Astrocyte (in vitro differentiated cells and primary cell): ENCODE data around the gene FOXK2. TPM values are rescaled to one million over a fixed set of nuclear protein-coding genes. Genes with fewer than 3 reads are reported as not detected.
A peak's percentile ranks its signal among the peaks of the same experiment; 100 is the strongest.
"Not testable (repeated sequence)": the region's sequence is repeated elsewhere in the genome, so short reads cannot be mapped to it uniquely, and the experiment has no call there.

Experiments used
- DNase-seq: peaks from one replicate; pipeline ENCODE4 v3.0.0-alpha.2; 2010; ENCODE audit warnings: low read depth
- FAIRE-seq: peaks from 2 replicates; lab custom pipeline; 2011; peaks lifted over from hg19 to GRCh38; lab: Jason Lieb, UNC
- H2AFZ ChIP-seq: 2 replicates; pipeline ENCODE4 v1.6.0; 2012; ENCODE audit warnings: low read depth, low read length, inconsistent platforms
- H3K27ac ChIP-seq: 2 replicates; pipeline ENCODE4 v1.5.1; 2011; ENCODE audit warnings: low read depth, low read length, inconsistent platforms
- H3K27me3 ChIP-seq: 2 replicates; pipeline ENCODE4 v1.6.0; 2011; ENCODE audit warnings: low read length, inconsistent platforms; ENCODE audit not compliant: insufficient read depth
- H3K36me3 ChIP-seq: 2 replicates; pipeline ENCODE4 v1.5.1; 2011; ENCODE audit warnings: low read length, inconsistent platforms; ENCODE audit not compliant: insufficient read depth
- H3K4me1 ChIP-seq: 2 replicates; pipeline ENCODE4 v1.5.1; 2011; ENCODE audit warnings: low read length, inconsistent platforms; ENCODE audit not compliant: insufficient read depth
- H3K4me2 ChIP-seq: 2 replicates; pipeline ENCODE4 v1.6.0; 2012; ENCODE audit warnings: low read length, inconsistent platforms
- H3K4me3 ChIP-seq: 2 replicates; pipeline ENCODE4 v1.5.1; 2011; ENCODE audit warnings: low read depth, mild to moderate bottlenecking, low read length, inconsistent platforms; ENCODE audit not compliant: insufficient read depth
- H3K79me2 ChIP-seq: 2 replicates; pipeline ENCODE4 v1.6.0; 2012; ENCODE audit warnings: mild to moderate bottlenecking, low read length, inconsistent platforms; ENCODE audit not compliant: insufficient read depth
- H3K9ac ChIP-seq: 2 replicates; pipeline ENCODE4 v1.6.0; 2012; ENCODE audit warnings: mild to moderate bottlenecking, low read length, inconsistent platforms
- H3K9me3 ChIP-seq: 2 replicates; pipeline ENCODE4 v1.5.1; 2012; ENCODE audit warnings: low read depth, mild to moderate bottlenecking, low read length, inconsistent platforms; ENCODE audit not compliant: insufficient read depth
- H4K20me1 ChIP-seq: 2 replicates; pipeline ENCODE4 v1.6.0; 2012; ENCODE audit warnings: low read length, inconsistent platforms; ENCODE audit not compliant: insufficient read depth
- H3K27ac Mint-ChIP-seq: one replicate; pipeline ENCODE4 v1.8.0; 2021; ENCODE audit warnings: mild to moderate bottlenecking, mixed read lengths; ENCODE audit not compliant: unreplicated experiment
- H3K27me3 Mint-ChIP-seq: one replicate; pipeline ENCODE4 v1.8.0; 2021; ENCODE audit warnings: low read depth, mixed read lengths; ENCODE audit not compliant: unreplicated experiment
- H3K36me3 Mint-ChIP-seq: one replicate; pipeline ENCODE4 v1.8.0; 2021; ENCODE audit warnings: low read depth, mixed read lengths; ENCODE audit not compliant: unreplicated experiment
- H3K4me1 Mint-ChIP-seq: one replicate; pipeline ENCODE4 v1.8.0; 2021; ENCODE audit warnings: low read depth, mixed read lengths; ENCODE audit not compliant: unreplicated experiment
- H3K4me3 Mint-ChIP-seq: one replicate; pipeline ENCODE4 v1.8.0; 2021; ENCODE audit warnings: mild to moderate bottlenecking, moderate library complexity, mixed read lengths; ENCODE audit not compliant: unreplicated experiment
- H3K9me3 Mint-ChIP-seq: one replicate; pipeline ENCODE4 v1.8.0; 2021; ENCODE audit warnings: mild to moderate bottlenecking, mixed read lengths; ENCODE audit not compliant: unreplicated experiment
- CTCF ChIP-seq: IDR thresholded peaks from 2 replicates; pipeline ENCODE4 v1.5.1; 2011; ENCODE audit warnings: low read depth, mild to moderate bottlenecking, inconsistent platforms, low read length, moderate library complexity; ENCODE audit not compliant: insufficient read depth
- EZH2 ChIP-seq: IDR thresholded peaks from 2 replicates; pipeline ENCODE4 v1.6.1; 2012; ENCODE audit warnings: mild to moderate bottlenecking, low read length, inconsistent platforms; ENCODE audit not compliant: insufficient read depth
- total RNA-seq: library from RNA; stranded (reverse); gene quantifications from 2 replicates; pipeline ENCODE4 v1.2.1, GENCODE V29; 2021

Gene FOXK2
- total RNA-seq, 1 donor from 2014 or later = 68.0 TPM

GRCh38 chr17:82577300-82577699 is 57.8 kb downstream of the FOXK2 start:
- H3K9ac ChIP-seq = no peak overlapping the region
- no peaks in the 10 kb centered on the region for H3K27me3 ChIP-seq
- H3K4me1 ChIP-seq = peaks cover 3% of the 10 kb centered on the region
- peaks cover 30% of the 10 kb centered on the region for H4K20me1 ChIP-seq
- H3K4me3 ChIP-seq = no peak overlapping the region
- peaks cover 2% of the 10 kb centered on the region for H3K4me1 Mint-ChIP-seq
- H3K27me3 Mint-ChIP-seq = no peaks in the 10 kb centered on the region
- no peaks in the 10 kb centered on the region for H3K9me3 ChIP-seq
- TF ChIP-seq CTCF (no peak), EZH2 (no peak)
- H3K4me2 ChIP-seq = no peak overlapping the region
- DNase-seq (no peak), FAIRE-seq (no peak)
- no peak overlapping the region for H3K27ac Mint-ChIP-seq
- H3K36me3 Mint-ChIP-seq = peaks cover 5% of the 10 kb centered on the region
- H2AFZ ChIP-seq = no peak overlapping the region
- H3K79me2 ChIP-seq = peaks cover 18% of the 10 kb centered on the region
- peaks cover 25% of the 10 kb centered on the region for H3K36me3 ChIP-seq
- H3K4me3 Mint-ChIP-seq = no peak overlapping the region
- no peaks in the 10 kb centered on the region for H3K9me3 Mint-ChIP-seq
- H3K27ac ChIP-seq = no peak overlapping the region

GRCh38 chr17:82579969-82580368 is 60.4 kb downstream of the FOXK2 start:
- H3K9me3 ChIP-seq, H3K4me2 ChIP-seq, H3K9me3 Mint-ChIP-seq, H3K4me1 Mint-ChIP-seq, FAIRE-seq, H3K9ac ChIP-seq, H3K27ac ChIP-seq, H3K4me3 Mint-ChIP-seq, H3K27me3 Mint-ChIP-seq, H3K4me3 ChIP-seq, DNase-seq, H3K4me1 ChIP-seq, H3K27me3 ChIP-seq, H2AFZ ChIP-seq, H3K27ac Mint-ChIP-seq, H3K79me2 ChIP-seq: not testable (repeated sequence)
- peaks cover 11% of the 10 kb centered on the region for H3K36me3 Mint-ChIP-seq
- H3K36me3 ChIP-seq = peaks cover 18% of the 10 kb centered on the region
- peaks cover 28% of the 10 kb centered on the region for H4K20me1 ChIP-seq

- H3K79me2 ChIP-seq = peaks cover 3% of the 10 kb centered on the region
- H3K27ac ChIP-seq = no peak overlapping the region
- peaks cover 11% of the 10 kb centered on the region for H3K36me3 ChIP-seq
- no peak overlapping the region for H3K4me3 Mint-ChIP-seq
- no peaks in the 10 kb centered on the region for H3K9me3 Mint-ChIP-seq
- no peaks in the 10 kb centered on the region for H3K9me3 ChIP-seq
- no peak overlapping the region for H2AFZ ChIP-seq
- no peaks in the 10 kb centered on the region for H3K27me3 Mint-ChIP-seq
- no peak for TF ChIP-seq CTCF
- peaks cover 31% of the 10 kb centered on the region for H4K20me1 ChIP-seq
- DNase-seq (no peak), FAIRE-seq (no peak)
- no peaks in the 10 kb centered on the region for H3K27me3 ChIP-seq
- no peak overlapping the region for H3K9ac ChIP-seq
- H3K4me2 ChIP-seq = no peak overlapping the region
- peaks cover 6% of the 10 kb centered on the region for H3K4me1 Mint-ChIP-seq
- peak overlapping the region; percentile 41 for H3K27ac Mint-ChIP-seq
- H3K4me3 ChIP-seq = no peak overlapping the region
- peaks cover 15% of the 10 kb centered on the region for H3K36me3 Mint-ChIP-seq
- peaks cover 5% of the 10 kb centered on the region for H3K4me1 ChIP-seq
Measured at GRCh38 chr17:82582213-82582612, 62.7 kb downstream of the FOXK2 start.
